A549 (cell line): Measurements from ENCODE around the gene EMC6. TPM values are rescaled to one million over a fixed set of nuclear protein-coding genes. Genes with fewer than 3 reads are reported as not detected.

ENCODE experiments used
- ATAC-seq, 2 experiments: fragments of 200-7000 bp in 1 of 2; fragments of >200 bp in 1 of 2; cut with Nextera tagmentation in 1 of 2; cut with Tn5 transposase in 1 of 2; 3 replicates each; pipeline versions ENCODE4 v1.8.0 to v1.9.1; 2018 to 2020; ENCODE audit warnings: mild to moderate bottlenecking in 1 of 2, moderate library complexity in 1 of 2
- CTCF ChIA-PET: fragments of 300-600 bp; sonication (Branson Sonifier 250); formaldehyde crosslinking; extraction: SDS; loops from one replicate; lab custom pipeline; 2021; ENCODE audit warnings: antibody characterized with exemption, inconsistent platforms; lab: Yijun Ruan, JAX
- POLR2A ChIA-PET: fragments of 350-600 bp; formaldehyde crosslinking; extraction: SDS; loops from one replicate; lab custom pipeline; 2021; ENCODE audit warnings: antibody characterized with exemption, inconsistent platforms; lab: Yijun Ruan, JAX
- DNase-seq, 2 experiments: peaks; one replicate each; pipeline versions ENCODE4 v3.0.0 to v3.0.0-alpha.2; 2011 to 2016; ENCODE audit warnings: low read depth in 1 of 2, low spot score in 1 of 2
- FAIRE-seq: peaks from 2 replicates; lab custom pipeline; 2011; peaks lifted over from hg19 to GRCh38; lab: Jason Lieb, UNC
- H3K27ac ChIP-seq, 2 experiments: fragments of >200 bp; sonication (Bioruptor Twin); formaldehyde crosslinking; 3 replicates each; pipeline ENCODE4 v1.5.1; 2016 to 2017
- H3K4me1 ChIP-seq: fragments of >200 bp; sonication (Bioruptor Twin); formaldehyde crosslinking; 3 replicates; pipeline ENCODE4 v1.6.1; 2016
- H3K4me2 ChIP-seq: fragments of >200 bp; sonication (Bioruptor Twin); formaldehyde crosslinking; 3 replicates; pipeline ENCODE4 v1.6.1; 2016
- H3K4me3 ChIP-seq: fragments of >200 bp; sonication (Bioruptor Twin); formaldehyde crosslinking; 3 replicates; pipeline ENCODE4 v1.5.1; 2016
- H3K9me3 ChIP-seq: fragments of >200 bp; sonication (Bioruptor Twin); formaldehyde crosslinking; 3 replicates; pipeline ENCODE4 v1.6.1; 2016
- CHD2 ChIP-seq: fragments of 150-350 bp; IDR thresholded peaks from 2 replicates; pipeline ENCODE4 v1.6.1; 2014; ENCODE audit warnings: low read length; ENCODE audit not compliant: partially characterized antibody
- CHD4 ChIP-seq: fragments of 200-600 bp; sonication (generic); IDR thresholded peaks from 2 replicates; pipeline ENCODE4 v1.6.1; 2016; ENCODE audit warnings: antibody characterized with exemption, mild to moderate bottlenecking, borderline replicate concordance
- EP300 ChIP-seq, 2 experiments: fragments of >200 bp; sonication (Bioruptor Twin); formaldehyde crosslinking; IDR thresholded peaks; 2 replicates in 1 of 2; 3 replicates in 1 of 2; pipeline ENCODE4 v1.6.1; 2016 to 2017
- FOSL2 ChIP-seq, 2 experiments: fragments of 450-650 bp in 1 of 2; fragments of >200 bp in 1 of 2; sonication (Bioruptor Twin) in 1 of 2; formaldehyde crosslinking; IDR thresholded peaks; 2 replicates each; pipeline versions ENCODE4 v1.5.0 to v1.6.1; 2016 to 2020; ENCODE audit warnings: mild to moderate bottlenecking in 1 of 2, moderate library complexity in 1 of 2
- GATA3 ChIP-seq: IDR thresholded peaks from 2 replicates; pipeline ENCODE4 v1.6.1; 2012; ENCODE audit warnings: borderline replicate concordance
- HDAC2 ChIP-seq: fragments of 200-600 bp; sonication (generic); IDR thresholded peaks from 2 replicates; pipeline ENCODE4 v1.6.1; 2016
- HEYL ChIP-seq: fragments of 250-450 bp; sonication (Bioruptor Pico); IDR thresholded peaks from 2 replicates; pipeline ENCODE4 v1.8.0; 2021; ENCODE audit warnings: mild to moderate bottlenecking, moderate library complexity
- HOXB13 ChIP-seq: fragments of 250-450 bp; sonication (Bioruptor Pico); IDR thresholded peaks from 2 replicates; pipeline ENCODE4 v1.5.0; 2020; ENCODE audit warnings: low read depth, mild to moderate bottlenecking, moderate library complexity
- JUN ChIP-seq, 2 experiments: fragments of >200 bp; sonication (Bioruptor Twin); formaldehyde crosslinking; IDR thresholded peaks; 2 replicates in 1 of 2; 3 replicates in 1 of 2; pipeline ENCODE4 v1.6.1; 2016 to 2017
- JUNB ChIP-seq: fragments of >200 bp; sonication (Bioruptor Twin); formaldehyde crosslinking; IDR thresholded peaks from 2 replicates; pipeline ENCODE4 v1.6.1; 2016
- NPAS2 ChIP-seq: fragments of 250-450 bp; sonication (Bioruptor Pico); IDR thresholded peaks from 2 replicates; pipeline ENCODE4 v1.8.0; 2022; ENCODE audit warnings: mild to moderate bottlenecking, moderate library complexity, borderline replicate concordance
- POLR2AphosphoS2 ChIP-seq: conservative IDR thresholded peaks from 2 replicates; pipeline ENCODE4 v1.6.1; 2012; ENCODE audit warnings: low read length, improper control_type of control experiment, inconsistent platforms
- RAD21 ChIP-seq, 2 experiments: fragments of >200 bp in 1 of 2; sonication (Bioruptor Twin) in 1 of 2; formaldehyde crosslinking in 1 of 2; IDR thresholded peaks in 1 of 2; conservative IDR thresholded peaks in 1 of 2; 2 replicates in 1 of 2; 3 replicates in 1 of 2; pipeline ENCODE4 v1.6.1; 2012 to 2018; ENCODE audit warnings: inconsistent platforms in 1 of 2
- RFX5 ChIP-seq: fragments of 450-650 bp; IDR thresholded peaks from 2 replicates; pipeline ENCODE4 v1.7.1; 2014; ENCODE audit warnings: antibody characterized with exemption, mild to moderate bottlenecking, moderate library complexity
- TP53 ChIP-seq: fragments of 250-450 bp; sonication (Bioruptor Pico); IDR thresholded peaks from 2 replicates; pipeline ENCODE4 v1.5.0; 2021; ENCODE audit warnings: mild to moderate bottlenecking, moderate library complexity
- ZFP36 ChIP-seq: fragments of 450-650 bp; IDR thresholded peaks from 2 replicates; pipeline ENCODE4 v1.6.1; 2014; ENCODE audit warnings: borderline replicate concordance; ENCODE audit not compliant: partially characterized antibody
- WGBS: methylation state at CpG from one replicate; pipeline ENCODE4 v1.1.6; 2017; ENCODE audit errors: missing lambda C conversion rate; 5-methylcytosine and 5-hydroxymethylcytosine counted together
- polyA plus RNA-seq, 4 experiments: library from polyadenylated mRNA; depleted of rRNA in 3 of 4; stranded (reverse); fragments of >200 nt; fragmentation: RNase III in 1 of 4; extraction: RNeasy Plus Mini Kit Qiagen cat#74134 plus additional on column Dnase treatment in 1 of 4; gene quantifications; 2 replicates in 3 of 4; 3 replicates in 1 of 4; pipeline ENCODE4 v1.2.3, GENCODE V29; 2011 to 2017
- TF ChIP-seq, protein P1 (sequence below): fragments of >200 bp; sonication (Bioruptor Twin); formaldehyde crosslinking; IDR thresholded peaks from 2 replicates; pipeline ENCODE4 v1.6.1; 2016
- TF ChIP-seq, protein P2 (sequence below): fragments of 250-450 bp; sonication (Bioruptor Pico); IDR thresholded peaks from 2 replicates; pipeline ENCODE4 v1.5.0; 2020; ENCODE audit warnings: low read depth, mild to moderate bottlenecking, moderate library complexity
- TF ChIP-seq, protein P3 (sequence below): fragments of 250-450 bp; sonication (Bioruptor Pico); IDR thresholded peaks from 2 replicates; pipeline ENCODE4 v1.5.0; 2021; ENCODE audit warnings: mild to moderate bottlenecking, moderate library complexity, borderline replicate concordance

The EMC6 gene
- polyA plus RNA-seq, 2 of the 4 experiments (the other 2 are of a cell fraction) = 68.3 to 122 TPM

DNA sequence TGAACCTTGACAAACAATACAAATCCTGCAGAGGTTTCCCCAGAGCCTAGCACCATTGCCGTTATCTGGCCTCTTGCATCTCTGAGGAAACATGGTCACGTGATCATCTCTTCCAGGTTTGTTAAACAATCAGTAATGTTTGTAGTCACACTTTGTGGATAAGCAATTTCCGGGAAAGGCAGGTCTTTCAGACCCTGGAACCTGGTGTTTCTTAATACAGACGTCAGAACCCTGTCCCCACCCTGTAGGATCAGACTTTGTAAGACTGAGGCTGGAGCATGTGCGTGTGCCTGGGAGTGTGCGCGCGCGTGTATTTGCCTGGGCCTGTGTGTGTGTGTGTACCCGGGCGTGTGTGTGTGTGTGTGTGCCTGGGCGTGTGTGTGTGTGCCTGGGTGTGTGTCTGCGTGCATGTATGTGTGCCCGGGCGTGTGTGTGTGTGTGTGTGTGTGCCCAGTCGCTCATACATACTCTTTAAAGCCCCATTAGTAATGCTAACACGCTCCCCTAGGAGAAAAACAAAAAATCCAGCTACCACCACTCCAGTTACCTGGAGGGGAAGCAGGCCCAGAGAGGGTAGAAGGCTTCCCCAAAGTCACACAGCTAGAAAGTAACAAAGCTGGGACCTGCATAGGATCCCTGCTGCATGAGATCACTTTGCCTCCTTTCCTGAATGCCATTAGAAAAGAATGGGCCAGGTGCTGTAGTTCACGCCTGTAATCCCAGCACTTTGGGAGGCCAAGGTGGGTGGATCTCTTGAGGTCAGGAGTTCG is 26.7 kb upstream of the EMC6 start:
- ChIA-PET CTCF (interaction anchor here (0.8 to 10.3 kb wide), 3 partner anchors 34 to 594 kb away, joined by 3 to 100 read pairs (median 7); no protein-coding TSS in a partner anchor), POLR2A (no interaction called here)
- Histone ChIP-seq H3K4me2 (no peak overlapping the region), H3K4me1 (peaks cover 7% of the 10 kb centered on the region; the same call in 2 of the 3 replicates), H3K4me3 (no peak overlapping the region), H3K27ac (no peak overlapping the region), H3K9me3 (no peaks in the 10 kb centered on the region)
- ATAC-seq (no peak), DNase-seq (no peak), FAIRE-seq (no peak)
- 83% methylated on average over 19 of the region's 19 CpGs for WGBS
- peak; percentile 32 for TF ChIP-seq ZFP36
- TF ChIP-seq TP53 = no peak

DNA sequence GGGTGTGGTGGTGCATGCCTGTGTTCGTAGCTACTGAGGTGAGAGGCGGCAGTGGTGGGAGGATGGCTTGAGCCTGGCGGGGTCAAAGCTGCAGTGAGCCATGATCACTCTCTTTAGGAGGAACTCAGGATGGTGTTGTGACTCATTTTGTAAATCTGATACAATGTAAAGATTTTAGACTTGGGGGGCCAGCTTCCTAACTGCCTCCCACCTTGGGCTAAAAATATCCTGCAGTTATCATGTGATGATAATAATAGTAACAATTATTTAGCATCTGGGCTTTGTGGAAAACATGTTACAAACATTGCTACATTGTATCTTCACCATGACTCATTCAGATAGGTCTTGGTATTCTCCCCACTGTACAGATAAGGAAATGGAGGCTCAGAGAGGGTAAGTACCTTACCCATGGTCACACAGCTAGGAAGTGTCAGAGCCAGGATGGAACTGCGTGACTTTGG is 24.7 kb upstream of the EMC6 start:
- POLR2A ChIA-PET = interaction anchor here (1.0 kb wide), 1 partner anchor 24 kb away, joined by 3 read pairs; the partner anchor contains the start of gene TAX1BP3
- no peak for FAIRE-seq
- CTCF ChIA-PET = interaction anchor here (1.4 to 10.3 kb wide), 2 partner anchors 26 to 596 kb away, joined by 3 to 100 read pairs; no protein-coding TSS in a partner anchor

DNA sequence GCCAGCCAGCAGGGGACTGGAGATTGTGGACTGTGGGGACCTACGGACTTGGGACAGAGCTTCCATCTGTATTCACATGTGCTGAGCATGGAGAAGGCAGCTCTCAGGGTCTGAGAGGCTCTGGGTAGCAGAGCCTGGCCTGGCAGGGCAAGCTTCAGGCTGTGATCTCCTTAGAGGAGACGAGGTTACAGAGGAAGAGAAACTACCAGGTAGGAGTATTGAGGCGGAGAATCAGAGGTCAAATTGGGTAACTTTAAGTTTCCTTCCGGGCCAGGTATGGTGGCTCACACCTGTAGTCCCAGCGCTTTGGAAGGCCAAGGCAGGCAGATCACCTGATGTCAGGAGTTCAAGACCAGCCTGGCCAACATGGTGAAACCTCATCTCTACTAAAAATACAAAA is 23.3 kb upstream of the EMC6 start:
- Histone ChIP-seq H3K9me3 (no peaks in the 10 kb centered on the region), H3K4me2 (no peak overlapping the region), H3K4me1 (no peaks in the 10 kb centered on the region), H3K4me3 (no peak overlapping the region), H3K27ac (no peak overlapping the region)
- TF ChIP-seq GATA3 = no peak
- TF ChIP-seq JUNB = no peak
- TF ChIP-seq NPAS2 (CRISPR knock-in tag) = no peak
- TF ChIP-seq HOXB13 (CRISPR knock-in tag) = no peak
- no peak for TF ChIP-seq CHD4
- no peak for TF ChIP-seq RAD21 (conservative IDR thresholded peaks at IDR 0.05 in 1 of 2, IDR thresholded peaks at IDR 0.05 in 1 of 2)
- TF ChIP-seq, protein P1, sequence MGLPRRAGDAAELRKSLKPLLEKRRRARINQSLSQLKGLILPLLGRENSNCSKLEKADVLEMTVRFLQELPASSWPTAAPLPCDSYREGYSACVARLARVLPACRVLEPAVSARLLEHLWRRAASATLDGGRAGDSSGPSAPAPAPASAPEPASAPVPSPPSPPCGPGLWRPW = no peak
- TF ChIP-seq, protein P2, sequence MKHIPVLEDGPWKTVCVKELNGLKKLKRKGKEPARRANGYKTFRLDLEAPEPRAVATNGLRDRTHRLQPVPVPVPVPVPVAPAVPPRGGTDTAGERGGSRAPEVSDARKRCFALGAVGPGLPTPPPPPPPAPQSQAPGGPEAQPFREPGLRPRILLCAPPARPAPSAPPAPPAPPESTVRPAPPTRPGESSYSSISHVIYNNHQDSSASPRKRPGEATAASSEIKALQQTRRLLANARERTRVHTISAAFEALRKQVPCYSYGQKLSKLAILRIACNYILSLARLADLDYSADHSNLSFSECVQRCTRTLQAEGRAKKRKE = no peak
- TF ChIP-seq CHD2 = no peak
- no peak for TF ChIP-seq HDAC2
- no peak for TF ChIP-seq POLR2AphosphoS2
- no peak for TF ChIP-seq RFX5
- no peak for TF ChIP-seq HEYL (CRISPR knock-in tag)
- no peak for TF ChIP-seq EP300 (IDR thresholded peaks at IDR 0.05)
- WGBS = 94% methylated on average over 5 of the region's 5 CpGs
- ChIA-PET POLR2A (interaction anchor here (1.2 to 1.3 kb wide), 2 partner anchors 9 kb away, joined by 3 to 4 read pairs; partner anchors contain the start of genes CTNS and SHPK), CTCF (interaction anchor here (1.0 to 10.3 kb wide), 2 partner anchors 597 to 797 kb away, joined by 3 to 100 read pairs; no protein-coding TSS in a partner anchor)
- no peak for ATAC-seq
- no peak for FAIRE-seq
- no peak for DNase-seq

More for the DNA sequence above, 24.7 kb upstream of the EMC6 start:
- H3K4me3 ChIP-seq = no peak overlapping the region
- WGBS = 97% methylated on average over 4 of the region's 4 CpGs
- H3K4me1 ChIP-seq = no peaks in the 10 kb centered on the region
- no peak overlapping the region for H3K27ac ChIP-seq
- ATAC-seq = no peak
- H3K4me2 ChIP-seq = no peak overlapping the region
- no peak for DNase-seq
- H3K9me3 ChIP-seq = no peaks in the 10 kb centered on the region
- TF ChIP-seq FOSL2 (IDR thresholded peaks at IDR 0.05) (no peak), FOSL2 (CRISPR knock-in tag; IDR thresholded peaks at IDR 0.05) (peak; percentile 36; the same call in 1 of the 2 replicates), JUN (IDR thresholded peaks at IDR 0.05) (0 out of 5 replicates have a peak, but pooled peaks of 1 of the 2 experiments have one; percentile 13), ZFP36 (peak; percentile 59)
- TF ChIP-seq, protein P3, sequence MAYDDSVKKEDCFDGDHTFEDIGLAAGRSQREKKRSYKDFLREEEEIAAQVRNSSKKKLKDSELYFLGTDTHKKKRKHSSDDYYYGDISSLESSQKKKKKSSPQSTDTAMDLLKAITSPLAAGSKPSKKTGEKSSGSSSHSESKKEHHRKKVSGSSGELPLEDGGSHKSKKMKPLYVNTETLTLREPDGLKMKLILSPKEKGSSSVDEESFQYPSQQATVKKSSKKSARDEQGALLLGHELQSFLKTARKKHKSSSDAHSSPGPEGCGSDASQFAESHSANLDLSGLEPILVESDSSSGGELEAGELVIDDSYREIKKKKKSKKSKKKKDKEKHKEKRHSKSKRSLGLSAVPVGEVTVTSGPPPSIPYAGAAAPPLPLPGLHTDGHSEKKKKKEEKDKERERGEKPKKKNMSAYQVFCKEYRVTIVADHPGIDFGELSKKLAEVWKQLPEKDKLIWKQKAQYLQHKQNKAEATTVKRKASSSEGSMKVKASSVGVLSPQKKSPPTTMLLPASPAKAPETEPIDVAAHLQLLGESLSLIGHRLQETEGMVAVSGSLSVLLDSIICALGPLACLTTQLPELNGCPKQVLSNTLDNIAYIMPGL (CRISPR knock-in tag) = no peak
